ENCODE data around the gene MICOS13. TPM values are rescaled to one million over a fixed set of nuclear protein-coding genes. Genes with fewer than 3 reads are reported as not detected.

The MICOS13 gene
- total RNA-seq, 6 experiments from 2014 or later: 77.9 to 91.6 (median 80.1) TPM

- H3K9me3 Mint-ChIP-seq: no peaks in the 10 kb centered on the region
- peak overlapping the region; percentile 99 for H3K27ac Mint-ChIP-seq
- H3K36me3 Mint-ChIP-seq (ENCODE audit: low read depth): peaks cover 12% of the 10 kb centered on the region; the same call in 1 of the 2 replicates
- H3K27me3 Mint-ChIP-seq (ENCODE audit: insufficient read depth): peaks cover 3% of the 10 kb centered on the region
- H3K4me3 Mint-ChIP-seq: peak overlapping the region; percentile 97
- H3K4me1 Mint-ChIP-seq (ENCODE audit: low read depth): peaks cover 27% of the 10 kb centered on the region
- peak; percentile 63 for DNase-seq
- TF ChIP-seq CTCF (IDR thresholded peaks at IDR 0.05): no peak
These were observed 38.4 kb upstream of the MICOS13 start for GRCh38 chr19:5718579-5719273.

- TF ChIP-seq CTCF (IDR thresholded peaks at IDR 0.05): no peak
- Mint-ChIP-seq H3K9me3 (no peaks in the 10 kb centered on the region), H3K36me3 (ENCODE audit: low read depth) (peaks cover 12% of the 10 kb centered on the region; the same call in 1 of the 2 replicates), H3K4me1 (ENCODE audit: low read depth) (peaks cover 27% of the 10 kb centered on the region), H3K27ac (peak overlapping the region; percentile 99), H3K4me3 (peak overlapping the region; percentile 97), H3K27me3 (ENCODE audit: insufficient read depth) (peaks cover 3% of the 10 kb centered on the region)
- DNase-seq: peak; percentile 50
These were observed 37.8 kb upstream of the MICOS13 start for GRCh38 chr19:5718037-5718578.

- Mint-ChIP-seq H3K9me3 (no peaks in the 10 kb centered on the region), H3K4me1 (ENCODE audit: low read depth) (peaks cover 27% of the 10 kb centered on the region), H3K27me3 (ENCODE audit: insufficient read depth) (peaks cover 4% of the 10 kb centered on the region), H3K36me3 (ENCODE audit: low read depth) (peaks cover 12% of the 10 kb centered on the region; the same call in 1 of the 2 replicates), H3K4me3 (peak overlapping the region; percentile 97), H3K27ac (peak overlapping the region; percentile 99)
- DNase-seq: no peak
- no peak for TF ChIP-seq CTCF (IDR thresholded peaks at IDR 0.05)
These were observed 37.1 kb upstream of the MICOS13 start for GRCh38 chr19:5717215-5717935.

- Mint-ChIP-seq H3K4me3 (no peak overlapping the region), H3K27me3 (ENCODE audit: insufficient read depth) (peaks cover 4% of the 10 kb centered on the region), H3K9me3 (no peaks in the 10 kb centered on the region), H3K4me1 (ENCODE audit: low read depth) (peaks cover 27% of the 10 kb centered on the region), H3K27ac (no peak overlapping the region), H3K36me3 (ENCODE audit: low read depth) (peaks cover 17% of the 10 kb centered on the region; the same call in 1 of the 2 replicates)
- TF ChIP-seq CTCF (IDR thresholded peaks at IDR 0.05): no peak
- no peak for DNase-seq
These were observed 34.5 kb upstream of the MICOS13 start for GRCh38 chr19:5714816-5715215.

- Mint-ChIP-seq H3K27ac (no peak overlapping the region), H3K9me3 (no peaks in the 10 kb centered on the region), H3K36me3 (ENCODE audit: low read depth) (peaks cover 17% of the 10 kb centered on the region; the same call in 1 of the 2 replicates), H3K4me3 (no peak overlapping the region), H3K4me1 (ENCODE audit: low read depth) (peaks cover 17% of the 10 kb centered on the region), H3K27me3 (ENCODE audit: insufficient read depth) (peaks cover 4% of the 10 kb centered on the region)
- no peak for DNase-seq
- no peak for TF ChIP-seq CTCF (IDR thresholded peaks at IDR 0.05)
These were observed 32.9 kb upstream of the MICOS13 start for GRCh38 chr19:5713228-5713627.
